CD4-positive, alpha-beta T cell treated with Interleukin-1 beta for 1 hour (primary cell): ENCODE measurements around the gene DIAPH2.

Experiments
- DNase-seq, 2 donors: peaks; one replicate each; pipeline ENCODE4 v3.0.0-alpha.2; 2020 to 2022

The DIAPH2 gene

GRCh38 chrX:97522307-97522706, 837.7 kb downstream of the DIAPH2 start:
- DNase-seq = no peak

DNA sequence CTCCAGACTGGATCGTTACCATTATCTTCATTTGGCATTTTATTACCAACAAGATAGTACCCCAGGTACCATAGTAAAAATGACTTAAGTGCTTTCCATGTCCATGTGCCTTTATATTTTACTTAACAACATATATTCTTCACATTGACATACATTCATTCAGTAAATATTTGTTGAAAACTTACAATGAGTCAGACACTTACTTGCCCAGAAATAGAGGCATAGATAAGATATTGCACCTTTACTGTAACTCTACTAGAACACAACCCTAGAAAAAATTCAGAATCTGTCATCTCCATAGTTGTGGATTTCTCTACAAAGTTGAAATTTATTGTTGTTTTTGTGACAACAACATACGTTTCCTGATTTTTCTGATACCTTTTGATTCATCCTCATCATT, 839.7 kb downstream of the DIAPH2 start:
- DNase-seq = no peak

GRCh38 chrX:97524997-97525396, 840.4 kb downstream of the DIAPH2 start:
- DNase-seq = no peak

DNA sequence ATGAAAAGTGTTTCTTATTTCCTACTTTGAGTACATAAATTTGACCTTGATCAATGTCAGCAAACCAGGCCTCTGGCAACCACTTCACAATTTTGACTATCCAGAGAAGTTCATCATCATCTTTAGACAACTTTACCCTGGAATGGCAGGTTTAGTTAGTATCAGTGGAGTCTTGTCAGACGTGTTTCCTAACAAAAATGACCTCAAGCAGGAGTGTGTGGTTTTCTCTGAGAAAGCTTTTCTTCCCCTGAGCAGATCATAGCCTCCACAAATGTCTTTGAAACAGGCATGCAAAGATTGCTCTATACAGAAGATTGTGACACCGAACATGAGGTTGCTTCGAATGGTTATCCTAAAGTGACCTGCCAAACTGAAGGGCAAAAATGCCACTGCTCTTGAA, 841.3 kb downstream of the DIAPH2 start:
- DNase-seq = no peak

GRCh38 chrX:97527725-97528124, 843.1 kb downstream of the DIAPH2 start:
- no peak for DNase-seq

DNA sequence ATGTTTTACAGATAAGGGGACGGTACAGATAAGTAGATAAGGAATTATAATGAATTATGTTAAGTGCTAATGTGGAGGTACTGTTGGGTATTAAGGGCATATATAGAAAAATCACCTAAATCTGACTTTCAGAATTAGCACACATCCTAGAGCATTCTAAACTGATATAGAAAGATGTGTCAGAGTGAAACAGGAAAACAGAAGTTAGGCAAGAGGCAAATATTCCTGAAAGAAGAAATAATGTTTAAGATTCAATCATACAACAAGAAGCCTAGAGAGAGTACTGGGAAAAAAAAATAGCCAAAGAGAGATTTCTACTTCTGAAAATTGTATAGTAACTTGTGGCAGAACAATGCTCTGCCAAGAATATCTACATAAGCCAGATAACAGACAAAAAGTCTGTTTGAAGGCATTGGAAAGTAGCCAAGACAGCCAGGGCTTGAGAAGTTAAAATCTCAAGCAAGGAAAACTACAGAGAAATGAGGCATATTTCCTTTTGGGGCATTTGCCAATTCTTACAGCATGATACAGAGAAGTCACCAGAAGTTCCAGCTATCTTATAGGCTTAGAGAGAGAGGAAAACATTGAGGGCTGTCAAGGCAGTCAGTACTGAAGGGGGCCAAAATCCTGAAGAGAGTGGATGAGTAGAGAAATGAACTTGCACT, 845.0 kb downstream of the DIAPH2 start:
- no peak for DNase-seq

DNA sequence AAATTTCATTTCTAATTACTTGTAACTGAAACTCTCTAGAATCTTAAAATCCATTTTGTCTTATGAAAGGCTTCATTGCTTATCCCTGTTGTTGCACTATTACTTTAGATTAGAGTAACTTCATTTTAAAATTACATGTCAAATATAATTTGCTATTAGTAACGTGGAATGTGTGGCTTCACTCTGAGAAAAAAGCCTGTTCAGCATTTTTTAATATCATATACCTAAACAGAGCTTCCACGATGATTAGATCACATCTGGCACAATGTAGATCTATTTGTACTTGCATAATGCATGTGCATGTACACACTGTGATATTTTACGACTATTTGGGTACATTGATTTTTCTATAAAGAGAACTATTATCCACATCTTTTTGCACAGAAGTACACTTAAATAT, 847.2 kb downstream of the DIAPH2 start:
- DNase-seq = no peak

DNA sequence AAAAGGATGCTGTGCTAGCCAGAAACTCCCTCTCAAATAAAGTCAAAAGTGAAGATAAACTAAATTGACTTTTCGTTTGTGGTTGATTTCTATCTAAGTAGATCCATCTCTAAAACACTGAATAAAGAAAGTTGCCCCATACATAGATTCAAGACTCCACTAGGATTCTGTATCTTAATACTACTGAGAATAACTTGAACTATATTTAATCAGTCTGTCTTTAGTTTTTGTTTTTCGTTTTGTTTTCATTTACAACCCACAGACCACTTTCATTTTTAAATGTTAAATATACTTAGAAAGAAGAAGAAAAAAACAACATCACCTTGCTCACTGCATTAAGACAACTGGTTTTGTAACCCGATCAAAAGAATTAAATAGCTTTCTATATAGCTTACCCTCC, 854.1 kb downstream of the DIAPH2 start:
- DNase-seq = no peak

DNA sequence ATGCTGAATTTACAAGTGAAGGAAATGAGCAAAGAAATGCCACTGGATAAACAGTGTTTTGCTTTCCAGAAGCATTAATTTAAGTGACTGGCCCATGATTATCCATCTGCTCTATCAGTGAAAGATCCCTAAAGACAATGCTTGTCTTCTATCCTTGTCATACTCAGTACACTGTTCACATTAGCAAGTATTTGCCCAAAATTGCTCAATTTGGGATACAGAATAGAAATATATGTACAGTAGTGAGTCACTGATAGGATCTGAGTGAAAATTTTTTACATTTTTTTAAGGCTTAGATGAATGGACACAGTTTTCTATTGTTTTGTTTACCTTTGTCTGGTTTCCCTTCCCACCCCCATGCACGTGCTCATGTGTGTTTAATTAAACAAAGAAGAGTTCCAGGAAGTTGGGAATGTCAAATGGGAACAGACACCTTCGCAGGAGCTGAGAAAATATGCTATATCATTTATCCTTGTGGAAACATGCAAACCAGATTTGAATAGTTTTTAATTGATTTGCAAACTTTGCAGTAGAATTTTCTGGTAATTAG, 855.4 kb downstream of the DIAPH2 start:
- DNase-seq = no peak

DNA sequence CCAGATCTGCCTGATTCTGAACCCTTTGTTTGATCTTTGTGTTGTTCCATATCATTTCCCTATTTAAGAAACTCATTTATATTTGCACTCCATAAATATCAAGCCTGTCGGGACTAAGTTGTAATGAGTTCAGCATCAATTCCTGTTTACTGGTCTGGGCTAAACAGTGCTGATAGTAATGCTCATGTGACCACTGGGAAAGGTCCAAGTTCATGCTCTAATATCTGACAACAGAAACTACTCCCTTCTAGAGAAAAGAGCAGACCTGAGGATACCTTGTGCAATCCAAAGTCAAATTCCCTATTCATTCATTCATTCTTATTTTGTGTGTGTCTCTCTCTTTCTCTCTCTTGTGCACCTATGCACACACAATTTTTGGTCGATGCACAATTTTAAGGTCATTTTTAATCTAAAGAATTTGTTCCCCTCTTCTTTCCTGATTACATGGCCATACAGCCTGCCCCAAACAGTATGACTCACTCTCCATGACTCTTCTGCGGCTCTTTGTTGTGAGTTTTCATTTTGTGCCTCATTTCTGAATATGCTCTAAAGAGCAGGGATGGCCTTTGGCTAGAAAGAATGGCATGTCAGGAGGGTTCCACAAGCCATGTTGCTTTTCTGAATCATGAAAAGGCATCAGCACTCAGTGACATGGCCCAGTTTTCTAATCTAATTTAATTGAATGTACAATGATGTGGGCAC, 863.4 kb downstream of the DIAPH2 start:
- no peak for DNase-seq

GRCh38 chrX:97551821-97552220, 867.2 kb downstream of the DIAPH2 start:
- DNase-seq = no peak

DNA sequence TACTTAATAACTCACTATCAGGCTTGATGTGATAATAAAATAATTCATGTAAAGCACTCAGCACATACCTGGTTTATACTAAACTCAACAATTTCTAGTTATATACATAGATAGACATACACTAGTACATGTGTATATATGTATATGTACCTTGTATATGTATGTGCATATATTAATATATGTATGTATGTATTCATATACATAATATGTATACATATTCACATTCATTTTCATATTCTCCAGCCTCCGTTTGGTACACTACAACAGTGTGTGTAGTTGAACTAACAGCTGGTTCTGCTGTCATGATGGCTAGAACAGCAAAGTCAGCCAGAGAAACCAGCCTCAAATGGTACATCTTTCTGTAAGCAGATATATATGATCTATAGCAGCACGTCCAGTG, 869.2 kb downstream of the DIAPH2 start:
- no peak for DNase-seq

GRCh38 chrX:97556359-97556758, 871.7 kb downstream of the DIAPH2 start:
- no peak for DNase-seq

DNA sequence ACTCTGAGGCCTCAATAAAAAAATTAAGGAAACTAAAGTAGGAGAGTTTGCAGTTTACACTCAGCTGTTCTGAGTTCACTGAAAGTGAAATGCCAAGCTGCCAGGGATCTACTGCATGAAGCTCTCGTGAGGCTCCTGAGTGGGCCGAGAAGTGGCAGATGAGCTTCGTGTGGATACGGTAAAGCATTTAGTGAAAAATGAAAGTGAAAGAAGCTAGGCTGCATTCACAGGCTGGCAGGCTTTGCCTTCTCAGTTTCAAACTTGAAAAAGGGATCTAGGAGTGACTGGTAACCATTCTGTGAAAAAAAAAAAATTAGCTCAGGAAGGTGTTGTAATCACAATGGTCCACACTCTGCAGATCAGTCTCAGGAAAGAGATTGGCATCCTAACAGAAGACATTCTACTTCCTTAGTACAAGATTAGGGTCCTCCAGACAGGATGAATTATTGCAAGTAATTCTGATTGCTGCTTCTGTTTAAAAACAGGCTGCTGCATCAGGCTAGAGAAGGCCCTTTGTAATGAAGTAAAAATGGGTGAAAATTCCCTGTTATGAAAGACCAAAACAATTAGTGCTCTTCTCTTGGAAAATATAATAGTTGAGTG, 879.0 kb downstream of the DIAPH2 start:
- peak; percentile 50 for DNase-seq

DNA sequence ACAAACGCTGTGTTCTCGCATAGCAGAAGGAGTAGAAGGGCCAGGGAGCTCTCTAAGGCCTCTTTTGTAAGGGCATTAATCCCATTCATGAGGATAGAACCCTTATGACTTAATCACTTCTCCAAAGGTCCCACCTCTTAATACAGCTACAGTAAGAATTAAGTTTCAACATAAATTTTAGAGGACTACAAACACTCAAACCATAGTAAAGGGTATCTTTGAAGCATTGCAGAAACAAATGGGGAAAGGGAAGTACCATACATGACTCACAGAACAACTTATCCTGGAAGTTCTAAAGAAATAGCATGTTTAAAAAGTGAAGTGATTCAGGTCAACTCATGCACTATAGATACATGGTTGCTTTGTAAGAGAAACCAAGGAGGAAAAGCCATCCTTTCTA, 879.9 kb downstream of the DIAPH2 start:
- no peak for DNase-seq

DNA sequence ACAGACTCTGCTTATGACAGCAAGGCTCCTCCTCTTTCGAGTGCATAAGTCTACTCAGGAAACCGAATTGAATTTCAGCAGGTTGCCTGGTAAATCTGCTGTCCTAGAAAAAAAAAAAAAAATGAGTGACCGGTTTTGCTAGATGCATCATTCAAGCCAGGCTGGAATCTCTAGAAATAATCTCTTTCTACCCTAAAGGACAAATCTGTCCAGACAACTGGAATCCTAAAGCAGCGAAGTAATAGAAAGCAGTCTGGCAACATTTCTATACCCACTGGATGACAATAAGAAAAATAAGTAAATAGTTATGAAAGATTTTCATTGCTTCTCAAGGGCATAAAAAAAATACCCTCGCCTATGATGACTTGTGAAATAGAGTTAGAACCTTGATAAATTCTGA, 902.5 kb downstream of the DIAPH2 start:
- no peak for DNase-seq

DNA sequence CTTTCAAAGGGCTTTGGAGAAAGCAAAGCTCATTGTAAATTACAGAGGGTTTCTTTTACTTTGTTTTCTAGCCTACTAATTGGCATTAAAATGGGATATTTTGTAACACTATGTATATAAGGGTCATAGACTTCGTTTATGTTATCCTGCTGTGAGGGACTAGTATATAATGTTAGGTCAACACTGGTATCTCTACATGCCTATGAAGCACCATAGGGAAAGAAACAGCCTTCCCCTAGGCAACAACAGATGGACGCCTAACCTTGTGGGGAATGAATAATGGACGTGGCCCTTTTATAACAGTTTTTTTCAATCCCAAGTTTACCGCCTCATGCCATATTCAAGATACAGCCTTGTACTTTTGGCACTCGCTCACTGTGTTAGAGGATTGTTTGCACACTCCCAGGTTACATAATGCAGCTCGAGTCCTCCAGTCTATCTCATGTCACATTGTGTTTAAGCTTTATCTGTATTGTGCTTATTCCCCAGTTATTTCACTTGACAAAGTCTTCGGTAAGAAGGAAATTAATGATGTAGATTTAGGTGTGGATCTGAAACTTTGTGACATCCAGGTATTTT, 910.1 kb downstream of the DIAPH2 start:
- no peak for DNase-seq

GRCh38 chrX:97597954-97598353, 913.3 kb downstream of the DIAPH2 start:
- DNase-seq = peak in 1 of 2 donors; percentile 0

GRCh38 chrX:97602465-97603258, 918.0 kb downstream of the DIAPH2 start:
- no peak for DNase-seq

- DNase-seq = no peak
Observed at GRCh38 chrX:97605271-97605670, 920.6 kb downstream of the DIAPH2 start.

DNA sequence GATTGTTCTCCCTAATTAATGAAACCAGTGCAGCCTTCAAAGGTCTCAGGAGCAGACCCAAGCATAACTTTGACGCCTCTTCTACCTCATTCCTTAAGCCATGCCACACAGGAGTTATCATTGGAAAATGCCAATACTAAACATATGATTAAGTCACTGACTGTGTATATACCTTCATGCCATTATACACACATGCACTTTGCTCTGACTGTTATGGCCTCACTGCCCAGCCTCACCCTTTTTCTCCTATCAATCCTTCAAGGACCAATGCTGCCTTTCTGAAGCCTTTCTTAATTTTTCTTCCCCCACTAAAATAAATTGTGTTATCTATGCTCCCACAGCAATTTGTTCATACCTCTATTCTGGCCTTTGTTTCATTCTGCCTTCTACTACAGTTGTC, 924.7 kb downstream of the DIAPH2 start:
- DNase-seq = no peak

GRCh38 chrX:97609938-97610337, 925.3 kb downstream of the DIAPH2 start:
- DNase-seq = no peak
